Psoas muscle (tissue), 8 donors: ENCODE results near the gene FBLN1. TPM values are rescaled to one million over a fixed set of nuclear protein-coding genes. Genes with fewer than 3 reads are reported as not detected.

Experiments used
- ATAC-seq, 4 donors: fragments of 200-7000 bp; cut with Tn5 transposase; one replicate each; pipeline ENCODE4 v1.9.1; 2020; ENCODE audit warnings: moderate library complexity in 3 of 4, mild to moderate bottlenecking in 2 of 4
- DNase-seq, 2 donors: peaks; one replicate each; pipeline ENCODE4 v3.0.0-alpha.2; 2020
- H3K27ac ChIP-seq: fragments of 200-600 bp; one replicate; pipeline ENCODE4 v1.8.0; 2022
- H3K27me3 ChIP-seq, 3 donors: fragments of 200-600 bp in 1 of 3; one replicate each; pipeline versions ENCODE4 v1.6.1 to v1.8.0; 2013 to 2022; ENCODE audit warnings: low read length in 2 of 3, mild to moderate bottlenecking in 2 of 3, moderate library complexity in 1 of 3; ENCODE audit not compliant: insufficient read depth in 3 of 3
- H3K36me3 ChIP-seq, 2 donors: fragments of 200-600 bp in 1 of 2; one replicate each; pipeline versions ENCODE4 v1.6.1 to v1.8.0; 2013 to 2022; ENCODE audit warnings: low read depth in 1 of 2, mild to moderate bottlenecking in 1 of 2, moderate library complexity in 1 of 2; ENCODE audit not compliant: insufficient read depth in 1 of 2
- H3K4me1 ChIP-seq: fragments of 200-600 bp; one replicate; pipeline ENCODE4 v1.8.0; 2022
- H3K4me3 ChIP-seq: fragments of 200-600 bp; one replicate; pipeline ENCODE4 v1.8.0; 2022; ENCODE audit warnings: mild to moderate bottlenecking
- H3K9me3 ChIP-seq: fragments of 200-600 bp; one replicate; pipeline ENCODE4 v1.8.0; 2022
- CTCF ChIP-seq: fragments of 200-600 bp; IDR thresholded peaks from one replicate; pipeline ENCODE4 v1.8.0; 2022; ENCODE audit warnings: antibody characterized with exemption
- WGBS, 3 donors: extraction: QIAGEN DNeasy Blood & Tissue Kit; methylation state at CpG; one replicate each; pipeline versions ENCODE4 v1.1.6 to v1.1.7; 2013; 5-methylcytosine and 5-hydroxymethylcytosine counted together
- intact Hi-C, 2 donors: fragments of 100-400 bp; cut with DNase I; formaldehyde crosslinking; loops; one replicate each; pipeline versions ENCODE4 v1.11.0 to v1.14.2; 2022
- polyA plus RNA-seq, 3 donors: library from polyadenylated mRNA; stranded (reverse); fragments of 200-250 nt; gene quantifications; one replicate each; pipeline ENCODE4 v1.2.3, GENCODE V29; 2013
- total RNA-seq, 4 donors: library from RNA; stranded (reverse); fragmentation: NEBNext Ultra II Directional in 2 of 4; extraction: Animal tissue kit (Norgen Biotek cat#: 25700) in 2 of 4; gene quantifications; one replicate each; pipeline versions ENCODE4 v1.2.1 to v1.2.4, GENCODE V29; 2021 to 2023
- donor health status: healthy with polysubstance abuse.
- donor health status: DM: no; HTN: no; CAD: no; lungs with moderate emphysema.
- donor health status: Bipolar disorder and iron deficiency.
- donor health status: healthy.
- donor health status: DM: yes; HTN: yes; CAD: no.
- donor health status: DM: no; HTN: no; CAD: no.
- donor health status: DM: no; HTN: no; CAD: no.
- donor health status: DM: yes; HTN: yes; CAD: no.

Gene FBLN1
- total and polyA plus RNA-seq, 7 donors: 10.5 to 95.7 (median 19.3) TPM

GRCh38 chr22:45632791-45633515 is 130.3 kb downstream of the FBLN1 start:
- 12 to 18% (median 17%) methylated on average over 15 of the region's 15 CpGs for WGBS, 3 donors
- H3K27me3 ChIP-seq: peaks cover 0 to 29% (median 1%) of the 10 kb centered on the region in 3 donors
- H3K36me3 ChIP-seq: no peaks in the 10 kb centered on the region
- TF ChIP-seq CTCF: no peak
- no peak for DNase-seq
- no peak for ATAC-seq
- no peak overlapping the region for H3K27ac ChIP-seq
- no peak overlapping the region for H3K4me3 ChIP-seq
- intact Hi-C loops: no loop called here
- no peaks in the 10 kb centered on the region for H3K4me1 ChIP-seq
- no peaks in the 10 kb centered on the region for H3K9me3 ChIP-seq

- Histone ChIP-seq H3K27me3 (peaks cover 0 to 13% (median 0%) of the 10 kb centered on the region in 3 donors), H3K4me3 (no peak overlapping the region), H3K36me3 (no peaks in the 10 kb centered on the region), H3K9me3 (no peaks in the 10 kb centered on the region), H3K27ac (no peak overlapping the region), H3K4me1 (no peaks in the 10 kb centered on the region)
- ATAC-seq (no peak), DNase-seq (no peak)
- TF ChIP-seq CTCF: no peak
- intact Hi-C loops: loop anchor here in 1 of 2 donors (5.0 kb wide), 1 partner anchor 336 kb away; no protein-coding TSS in a partner anchor
- 83 to 93% (median 87%) methylated on average over 7 of the region's 7 CpGs for WGBS, 3 donors
Measured at GRCh38 chr22:45636683-45637082, 134.0 kb downstream of the FBLN1 start.

- intact Hi-C loops: loop anchor here in 1 of 2 donors (5.0 kb wide), 1 partner anchor 334 kb away; no protein-coding TSS in a partner anchor
- no peak for TF ChIP-seq CTCF
- Histone ChIP-seq H3K9me3 (no peaks in the 10 kb centered on the region), H3K4me3 (no peak overlapping the region), H3K27ac (no peak overlapping the region), H3K36me3 (no peaks in the 10 kb centered on the region), H3K27me3 (peaks cover 0 to 3% (median 0%) of the 10 kb centered on the region in 3 donors), H3K4me1 (no peaks in the 10 kb centered on the region)
- no peak for ATAC-seq
- 86 to 90% (median 89%) methylated on average over 3 of the region's 3 CpGs for WGBS, 3 donors
- DNase-seq: no peak
Measured at GRCh38 chr22:45638197-45638596, 135.5 kb downstream of the FBLN1 start.

GRCh38 chr22:45638834-45639746 is 136.4 kb downstream of the FBLN1 start:
- TF ChIP-seq CTCF: no peak
- H3K4me3 ChIP-seq: no peak overlapping the region
- no peaks in the 10 kb centered on the region for H3K4me1 ChIP-seq
- 62 to 70% (median 66%) methylated on average over 21 of the region's 21 CpGs for WGBS, 3 donors
- no peaks in the 10 kb centered on the region for H3K9me3 ChIP-seq
- peaks cover 0 to 4% (median 0%) of the 10 kb centered on the region in 3 donors for H3K27me3 ChIP-seq
- intact Hi-C loops: loop anchor here in 1 of 2 donors (5.0 kb wide), 1 partner anchor 333 kb away; no protein-coding TSS in a partner anchor
- no peaks in the 10 kb centered on the region for H3K36me3 ChIP-seq
- ATAC-seq: peak; percentile 17 to 71 (median 40)
- peak; percentile 74 to 85 for DNase-seq
- no peak overlapping the region for H3K27ac ChIP-seq
